Hematopoietic multipotent progenitor cell (in vitro differentiated cells): ENCODE data around the gene MMAB. TPM values are rescaled to one million over a fixed set of nuclear protein-coding genes. Genes with fewer than 3 reads are reported as not detected.
"Not testable (repeated sequence)": the region's sequence is repeated elsewhere in the genome, so short reads cannot be mapped to it uniquely, and the experiment has no call there.

Source experiments
- DNase-seq, 3 donors: peaks; one replicate each; pipeline ENCODE4 v3.0.0-alpha.2; 2011 to 2015; ENCODE audit warnings: low read depth in 2 of 3, low spot score in 2 of 3
- total RNA-seq: library from RNA; depleted of rRNA; stranded (reverse); fragments of >200 nt; gene quantifications from one replicate; pipeline ENCODE4 v1.2.3, GENCODE V29; 2012

Gene MMAB
- total RNA-seq, 1 donor: 22.9 TPM

DNA sequence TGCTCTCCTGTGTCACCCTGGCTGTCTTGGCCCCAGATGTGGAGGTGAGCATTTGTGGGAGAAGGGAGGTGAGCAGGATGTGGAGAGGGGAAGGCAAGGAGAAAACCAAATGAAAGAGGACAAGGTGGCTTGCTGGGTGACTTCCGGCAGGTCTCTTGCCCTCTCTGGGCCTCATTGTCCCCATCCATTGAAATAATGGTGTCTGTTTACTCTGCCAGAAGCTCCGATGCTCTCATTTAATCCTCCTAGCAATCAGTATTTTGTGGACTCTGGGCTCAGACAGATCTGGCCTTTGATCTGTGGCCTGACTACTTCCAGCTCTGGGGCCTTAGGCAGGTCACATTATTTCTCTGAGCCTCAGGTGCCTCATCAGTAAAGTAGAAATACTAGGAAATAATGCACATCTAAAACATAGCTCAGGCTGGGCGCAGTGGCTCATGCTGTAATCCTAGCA is 30.9 kb upstream of the MMAB start:
- no peak for DNase-seq

DNA sequence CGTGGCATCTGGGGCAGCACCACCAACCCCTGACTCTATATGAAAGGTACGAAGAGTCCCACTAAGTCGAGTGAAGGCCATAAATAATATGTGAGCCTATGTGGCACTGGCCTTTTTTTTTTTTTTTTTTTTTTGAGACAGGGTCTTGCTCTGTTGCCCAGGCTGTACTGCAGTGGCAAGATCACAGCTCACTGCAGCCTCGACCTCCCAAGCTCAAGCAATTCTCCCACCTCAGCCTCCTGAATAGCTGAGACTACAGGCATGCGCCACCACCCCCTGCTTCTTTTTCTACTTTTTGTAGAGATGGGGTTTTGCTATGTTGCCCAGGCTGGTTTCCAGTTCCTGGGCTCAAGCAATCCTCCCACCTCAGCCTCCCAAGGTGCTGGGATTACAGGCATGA is 28.8 kb upstream of the MMAB start:
- not testable (repeated sequence) for DNase-seq

DNA sequence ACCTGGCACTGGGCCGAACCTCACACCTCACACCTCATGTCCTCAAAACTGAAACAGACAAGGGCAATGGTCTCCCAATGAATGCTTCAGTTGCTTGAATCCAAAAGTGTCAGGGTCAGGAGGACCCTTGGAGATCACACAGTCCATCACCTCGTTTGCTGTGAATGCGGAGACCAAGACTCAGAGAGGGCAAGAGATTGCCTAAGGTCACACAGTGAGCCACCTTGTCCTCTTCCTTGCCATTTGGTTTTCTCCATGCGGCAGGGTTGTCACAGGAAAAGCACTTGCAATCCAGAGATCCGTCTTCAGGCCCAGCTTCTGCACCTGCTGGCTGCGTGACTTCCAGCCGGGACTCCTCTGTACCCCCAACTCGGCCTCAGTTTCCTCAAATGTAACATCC is 28.3 kb upstream of the MMAB start:
- no peak for DNase-seq

DNA sequence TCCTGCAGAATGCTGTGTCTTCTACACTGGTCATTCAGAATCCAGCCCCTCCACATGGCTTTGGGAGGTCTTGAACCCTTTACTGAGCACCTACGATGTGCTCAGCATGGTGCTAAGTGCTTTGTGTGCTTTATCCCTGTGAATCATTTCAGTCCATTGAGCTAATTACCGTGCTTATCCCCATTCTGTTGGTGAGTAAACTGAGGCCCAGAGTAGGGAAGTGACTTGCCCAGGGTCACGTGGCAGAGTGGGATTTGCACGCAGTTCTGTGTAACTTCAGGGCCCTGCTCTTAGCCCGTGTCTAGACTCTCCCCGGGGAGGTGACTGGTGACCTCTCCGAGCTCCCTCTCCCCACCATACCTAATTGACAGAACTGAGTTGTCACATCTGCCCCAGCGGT is 27.7 kb upstream of the MMAB start:
- DNase-seq: no peak

DNA sequence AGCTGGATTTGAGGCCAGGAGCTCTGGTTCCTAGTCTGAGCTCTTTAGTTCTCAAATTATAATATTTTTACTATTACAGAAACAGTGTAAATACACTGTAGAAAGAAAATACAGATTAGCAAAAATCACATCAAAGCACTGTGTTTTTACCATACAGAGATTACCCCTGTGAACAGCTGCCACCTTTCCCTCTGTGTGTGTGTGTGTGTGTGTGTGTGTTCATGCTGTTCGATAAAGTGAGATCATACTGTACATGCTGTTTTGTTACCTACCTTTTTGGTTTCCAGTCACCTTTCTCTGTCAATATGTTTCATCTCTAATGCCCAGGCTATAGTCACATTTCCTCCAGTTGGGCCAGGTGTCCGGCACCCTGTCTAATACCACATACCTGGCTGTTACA is 27.2 kb upstream of the MMAB start:
- DNase-seq: no peak

DNA sequence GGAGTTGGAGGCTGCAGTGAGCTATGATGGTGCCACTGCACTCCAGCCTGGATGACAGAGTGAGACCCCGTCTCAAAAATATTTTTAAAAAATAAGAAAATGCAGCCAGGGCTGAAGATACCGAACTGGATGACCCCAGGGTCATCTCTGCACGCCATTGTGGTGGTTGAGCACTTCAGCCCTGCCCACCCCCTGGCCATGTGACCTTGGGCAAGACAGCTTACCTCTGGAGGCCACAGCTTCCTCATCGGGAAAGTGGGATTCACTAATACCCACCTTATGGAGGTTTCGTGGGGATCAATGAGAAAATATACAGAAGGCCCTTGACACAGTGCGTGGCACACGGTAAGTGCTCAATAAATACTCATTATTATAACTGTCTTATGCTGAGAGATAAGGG is 25.8 kb upstream of the MMAB start:
- DNase-seq: no peak

DNA sequence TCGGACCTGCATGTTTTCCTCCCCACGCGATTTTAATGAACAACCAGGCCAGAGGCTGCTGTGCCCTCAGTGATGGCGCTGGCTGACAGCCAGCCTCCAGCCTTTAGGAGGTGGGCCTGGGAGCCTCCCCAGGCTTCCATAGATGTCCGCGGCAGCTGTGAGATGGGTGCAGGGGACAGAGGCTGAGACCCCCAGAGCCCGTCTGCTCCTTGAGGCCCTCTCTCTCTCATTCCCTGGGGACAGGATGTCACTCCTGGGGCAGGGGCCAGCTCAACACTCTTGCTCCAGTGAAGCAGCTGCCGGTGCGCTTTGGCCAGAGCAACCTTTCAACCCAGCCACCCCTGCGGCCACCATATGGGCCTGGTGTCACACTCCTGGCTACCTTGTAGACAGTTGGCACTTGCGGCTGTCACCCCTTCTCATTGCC is 25.1 kb upstream of the MMAB start:
- no peak for DNase-seq

DNA sequence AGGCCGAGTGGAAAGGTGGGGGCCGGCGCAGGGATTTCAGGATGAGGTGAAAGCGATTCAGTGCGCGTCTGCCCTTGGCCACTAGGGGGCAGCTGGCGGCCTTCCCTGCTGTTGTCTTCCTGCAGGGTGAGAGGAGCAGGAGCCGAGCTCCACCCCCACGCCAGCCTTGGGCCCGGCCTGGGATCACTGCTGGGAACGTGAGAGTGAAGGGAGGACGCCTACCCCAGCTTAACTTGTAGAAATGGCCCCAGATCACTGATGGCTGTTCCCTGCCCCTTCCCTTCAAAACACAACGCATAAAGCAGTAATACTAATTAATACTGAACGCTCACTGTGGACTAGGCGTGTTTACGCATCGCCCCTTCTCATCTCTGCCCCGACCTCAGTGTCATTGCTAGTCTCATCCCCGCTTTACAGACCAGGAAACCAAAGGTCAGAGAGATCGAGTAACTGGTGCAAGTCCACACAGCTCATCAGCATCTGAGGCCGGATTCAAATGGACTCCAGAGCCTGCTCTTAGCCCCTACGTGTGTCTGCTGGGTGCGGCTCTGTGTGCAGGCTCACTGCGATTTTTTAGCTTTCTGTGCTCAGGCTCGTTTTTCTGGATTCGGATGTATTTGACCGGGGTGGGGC is 24.6 kb upstream of the MMAB start:
- DNase-seq: peak; percentile 21 to 53 (median 48)

DNA sequence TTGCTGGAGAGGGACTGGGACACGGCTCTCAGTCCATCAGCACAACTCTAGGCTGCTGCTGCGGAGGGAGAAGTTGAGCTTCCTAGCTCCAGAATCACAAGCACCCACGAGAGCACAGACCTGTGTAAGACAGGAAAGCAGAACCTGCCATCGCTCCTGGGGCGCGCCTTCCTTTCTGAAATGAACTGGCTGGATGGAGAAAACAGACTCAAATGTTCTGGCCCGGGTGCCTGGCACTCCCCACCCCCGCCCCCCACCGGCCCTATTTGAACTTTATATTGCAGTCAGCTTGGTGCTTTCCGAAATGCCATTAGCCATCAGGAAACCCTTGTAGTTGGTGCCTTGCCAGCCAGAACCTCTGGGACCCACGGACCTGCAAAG is 24.1 kb upstream of the MMAB start:
- no peak for DNase-seq

DNA sequence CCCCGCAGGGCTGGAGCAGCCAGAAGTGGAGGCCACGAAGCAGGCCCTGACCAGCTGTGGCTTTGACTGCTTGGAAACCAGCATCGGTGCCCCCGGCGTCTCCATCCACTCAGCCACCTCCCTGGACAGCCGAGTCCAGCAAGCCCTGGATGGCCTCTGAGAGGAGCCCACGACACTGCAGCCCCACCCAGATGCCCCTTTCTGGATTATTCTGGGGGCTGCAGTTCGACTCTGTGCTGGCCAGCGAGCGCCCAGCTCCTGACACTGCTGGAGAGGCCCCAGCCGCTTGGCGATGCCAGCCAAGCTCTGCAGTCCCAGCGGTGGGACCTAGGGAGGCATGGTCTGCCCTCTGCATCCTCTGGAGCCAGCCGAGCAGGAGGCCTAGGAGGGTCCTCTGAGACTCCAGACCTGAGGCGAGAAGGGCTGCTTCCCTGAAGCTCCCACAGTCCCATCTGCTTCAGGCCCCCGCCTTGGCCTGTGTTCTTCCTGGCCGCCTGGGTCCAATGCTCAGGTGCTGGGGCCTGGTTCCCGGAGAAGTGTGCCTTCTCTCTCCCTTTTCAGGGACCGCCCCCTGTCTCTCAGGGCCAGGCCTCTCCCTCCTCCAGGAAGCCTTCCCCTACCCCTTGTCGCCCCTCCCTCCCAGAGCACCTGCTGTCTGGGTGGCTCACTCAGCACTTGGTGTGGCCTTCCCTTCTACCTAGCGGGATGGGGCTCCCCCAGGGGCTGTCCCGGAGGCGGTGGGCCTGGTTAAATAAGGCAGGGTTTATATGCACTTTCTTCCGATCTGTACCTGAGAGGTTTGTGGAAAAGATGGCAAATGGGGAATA is 23.3 kb upstream of the MMAB start:
- DNase-seq: no peak

DNA sequence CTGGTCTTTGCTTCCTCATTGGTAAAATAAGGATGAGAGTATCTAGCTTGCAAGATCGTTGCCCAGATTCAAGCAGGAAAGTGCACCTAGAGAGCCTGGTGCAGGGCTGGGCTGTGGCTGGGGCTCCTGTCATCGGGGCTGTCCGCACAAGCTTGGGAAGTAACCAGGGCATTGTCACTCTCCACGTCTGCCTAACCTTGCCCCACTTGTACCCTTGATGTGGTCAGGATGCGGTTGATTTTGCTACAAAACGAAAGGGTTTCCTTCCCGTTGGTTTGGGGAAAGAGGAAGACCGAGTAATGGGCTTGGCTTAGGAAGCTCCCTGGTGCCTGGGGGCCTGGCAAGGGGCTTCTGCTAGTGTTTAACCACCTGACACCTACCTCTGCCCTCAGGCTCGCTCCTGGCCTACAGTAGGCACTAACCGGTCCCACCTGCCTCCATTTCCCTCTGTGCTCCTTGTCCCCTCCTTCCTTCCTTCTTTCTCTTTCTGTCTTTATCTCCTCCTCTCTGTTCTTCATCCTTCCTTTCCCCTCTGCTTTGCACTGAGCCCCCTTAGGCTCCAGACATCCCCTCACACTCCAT is 22.1 kb upstream of the MMAB start:
- DNase-seq: peak in 2 of 3 donors; percentile 32 to 67

DNA sequence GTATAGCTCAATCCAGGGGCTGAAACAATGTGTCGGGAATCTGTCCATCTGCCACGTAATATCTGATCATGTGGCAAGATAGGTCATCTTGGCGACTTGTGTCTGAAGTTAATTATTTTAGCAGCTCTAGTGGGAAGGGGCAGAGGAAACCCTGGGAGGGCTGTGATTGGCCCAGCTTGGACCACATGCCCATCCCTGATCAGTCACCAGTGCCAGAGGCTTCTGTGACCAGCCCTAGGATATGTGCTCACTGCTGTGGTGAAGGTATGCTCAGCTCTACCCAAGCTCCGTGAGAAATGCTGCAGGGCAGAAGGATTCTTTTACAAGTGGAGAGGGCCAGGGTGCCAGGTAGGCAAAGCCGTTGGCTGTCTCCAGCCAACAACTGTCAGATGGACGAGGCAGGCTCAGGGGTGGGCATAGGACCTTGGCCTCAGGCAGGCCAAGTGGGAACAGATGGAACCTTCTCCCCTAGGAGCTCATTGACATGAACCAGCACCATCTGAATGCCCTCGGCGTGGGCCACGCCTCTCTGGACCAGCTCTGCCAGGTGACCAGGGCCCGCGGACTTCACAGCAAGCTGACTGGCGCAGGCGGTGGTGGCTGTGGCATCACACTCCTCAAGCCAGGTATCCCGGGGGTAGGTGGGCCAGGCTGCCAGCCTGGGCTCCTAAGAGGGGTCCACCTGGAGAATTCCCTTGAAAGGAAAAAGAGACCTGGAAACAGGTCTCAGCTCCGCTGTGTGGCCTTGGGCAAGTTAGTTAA is 21.4 kb upstream of the MMAB start:
- DNase-seq: no peak

DNA sequence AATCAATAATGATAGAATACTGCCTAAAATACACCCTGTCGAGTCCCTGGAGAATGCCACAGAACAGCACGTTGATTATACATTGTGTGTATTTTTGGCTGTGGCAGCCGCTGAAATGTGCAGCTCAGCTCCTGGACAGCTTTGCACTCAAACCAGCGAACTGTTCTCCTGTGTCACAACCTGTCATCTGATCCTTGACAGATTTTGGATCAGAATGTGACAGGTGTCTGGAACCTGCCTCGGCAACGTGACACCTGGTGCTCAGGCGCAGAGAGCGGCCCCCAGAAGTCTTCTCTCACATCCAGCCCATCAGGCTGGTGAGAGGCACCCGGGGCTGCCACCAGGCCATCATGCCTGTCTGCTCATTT is 19.6 kb upstream of the MMAB start:
- DNase-seq: no peak

DNA sequence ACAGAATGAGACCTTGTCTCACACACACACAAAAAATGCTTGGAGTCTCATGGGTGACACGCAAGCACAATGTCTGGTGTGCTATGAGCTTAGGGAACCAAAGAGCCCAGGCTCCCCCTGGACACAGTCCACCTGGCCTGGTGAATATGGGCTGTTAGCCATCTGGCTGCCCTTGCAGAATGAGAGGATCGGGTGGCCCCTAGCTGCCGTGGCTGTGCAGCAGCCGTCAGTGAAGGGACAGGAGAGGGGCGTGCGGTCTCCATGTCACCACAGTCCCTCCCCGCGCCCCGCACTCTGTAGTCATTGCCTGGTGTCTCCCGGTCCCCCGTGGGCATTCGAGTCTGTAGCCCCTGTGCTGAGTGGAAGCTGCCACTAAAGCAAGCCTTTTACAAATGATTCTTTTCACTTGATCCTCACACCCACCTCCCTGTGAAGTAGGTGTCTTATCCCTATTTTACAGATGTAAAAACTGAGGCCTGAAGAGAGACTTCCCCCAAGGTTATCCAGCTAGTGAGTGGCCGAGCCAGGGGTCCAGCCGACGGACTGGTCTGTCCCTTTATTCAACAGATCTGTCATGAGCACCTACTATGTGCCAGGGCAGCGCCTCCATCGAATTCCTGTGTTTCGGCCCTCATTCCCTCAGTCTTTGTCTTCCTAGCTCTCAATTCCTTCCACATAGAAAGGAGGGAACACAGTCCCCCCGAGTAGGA is 19.0 kb upstream of the MMAB start:
- no peak for DNase-seq

DNA sequence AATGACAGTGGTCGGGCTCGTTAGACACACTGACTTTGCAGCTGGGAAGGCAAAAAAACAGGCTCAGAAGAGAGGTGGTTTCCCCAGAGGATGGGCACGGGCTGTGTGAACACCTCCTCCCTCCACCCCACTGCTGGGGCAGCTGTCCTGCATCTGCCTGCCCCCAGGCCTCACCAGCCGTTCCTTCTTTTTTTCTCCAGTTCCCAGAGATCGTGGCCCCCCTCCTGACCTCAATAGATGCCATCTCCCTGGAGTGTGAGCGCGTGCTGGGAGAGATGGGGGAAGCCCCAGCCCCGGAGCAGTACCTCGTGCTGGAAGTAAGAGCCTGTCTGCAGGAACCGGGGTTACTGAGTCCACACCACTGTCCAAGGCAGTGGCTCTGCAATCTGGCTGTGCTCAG is 17.7 kb upstream of the MMAB start:
- DNase-seq: no peak

DNA sequence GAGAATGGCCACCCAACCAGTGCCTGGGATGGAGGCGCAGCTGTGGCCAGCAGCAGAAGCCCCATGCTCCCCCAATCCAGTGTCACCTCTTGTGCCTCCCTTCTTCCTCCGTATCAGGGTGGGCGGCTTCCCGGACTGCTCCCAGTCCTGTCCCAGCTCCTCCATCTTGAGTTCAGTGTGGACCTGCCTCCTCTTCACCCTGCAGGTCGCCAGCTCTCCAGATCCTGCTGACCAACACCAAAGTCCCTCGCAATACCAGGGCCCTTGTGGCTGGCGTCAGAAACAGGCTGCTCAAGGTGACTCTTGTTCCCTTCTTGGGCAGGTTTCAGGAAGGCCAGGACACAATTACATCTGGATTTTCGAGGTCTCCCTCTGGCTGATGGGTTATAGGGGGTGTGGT is 17.3 kb upstream of the MMAB start:
- no peak for DNase-seq

DNA sequence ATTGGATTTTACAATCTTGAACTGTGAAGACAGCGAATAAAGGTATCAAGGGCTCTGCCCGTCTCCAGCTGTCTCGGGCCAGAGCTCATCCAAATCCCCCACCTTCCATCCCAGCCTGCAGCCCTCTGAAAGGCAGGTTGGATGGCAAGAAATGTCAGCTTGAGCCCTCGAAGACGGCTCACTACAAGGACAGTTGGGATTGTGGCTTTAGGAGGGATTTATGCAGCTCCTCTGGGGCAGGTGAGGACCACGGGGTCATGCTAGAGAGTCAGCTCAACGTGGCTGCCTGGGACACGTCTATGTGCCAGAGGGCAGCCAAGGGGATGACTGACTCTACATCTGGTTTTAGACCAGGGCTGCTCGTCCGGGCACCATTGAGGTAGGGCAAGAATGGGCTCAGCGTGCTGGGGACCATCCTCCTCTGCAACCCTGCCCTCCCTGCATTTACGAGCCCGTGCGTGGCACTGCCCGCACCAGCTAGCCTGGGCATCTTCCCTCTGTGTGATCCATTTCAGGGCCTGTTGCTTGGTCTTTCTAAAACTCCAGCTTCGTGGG is 16.5 kb upstream of the MMAB start:
- no peak for DNase-seq

DNA sequence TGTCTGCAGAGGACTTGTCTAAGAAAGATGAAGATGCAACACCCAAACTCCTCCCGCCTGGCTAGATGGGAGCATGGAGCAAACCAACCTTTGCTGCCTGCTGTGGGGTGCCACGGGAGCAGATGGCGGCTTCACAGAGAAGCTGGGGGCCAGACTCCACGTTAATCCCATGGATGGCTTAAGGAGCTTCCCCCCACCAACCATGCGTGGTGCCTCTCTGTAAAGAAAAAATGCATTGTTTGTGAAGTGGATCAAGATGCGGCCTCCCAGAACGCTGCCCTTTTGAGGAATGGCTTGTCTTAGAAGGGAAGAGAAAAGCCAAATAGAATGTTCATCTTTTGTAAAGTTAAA is 15.9 kb upstream of the MMAB start:
- no peak for DNase-seq

DNA sequence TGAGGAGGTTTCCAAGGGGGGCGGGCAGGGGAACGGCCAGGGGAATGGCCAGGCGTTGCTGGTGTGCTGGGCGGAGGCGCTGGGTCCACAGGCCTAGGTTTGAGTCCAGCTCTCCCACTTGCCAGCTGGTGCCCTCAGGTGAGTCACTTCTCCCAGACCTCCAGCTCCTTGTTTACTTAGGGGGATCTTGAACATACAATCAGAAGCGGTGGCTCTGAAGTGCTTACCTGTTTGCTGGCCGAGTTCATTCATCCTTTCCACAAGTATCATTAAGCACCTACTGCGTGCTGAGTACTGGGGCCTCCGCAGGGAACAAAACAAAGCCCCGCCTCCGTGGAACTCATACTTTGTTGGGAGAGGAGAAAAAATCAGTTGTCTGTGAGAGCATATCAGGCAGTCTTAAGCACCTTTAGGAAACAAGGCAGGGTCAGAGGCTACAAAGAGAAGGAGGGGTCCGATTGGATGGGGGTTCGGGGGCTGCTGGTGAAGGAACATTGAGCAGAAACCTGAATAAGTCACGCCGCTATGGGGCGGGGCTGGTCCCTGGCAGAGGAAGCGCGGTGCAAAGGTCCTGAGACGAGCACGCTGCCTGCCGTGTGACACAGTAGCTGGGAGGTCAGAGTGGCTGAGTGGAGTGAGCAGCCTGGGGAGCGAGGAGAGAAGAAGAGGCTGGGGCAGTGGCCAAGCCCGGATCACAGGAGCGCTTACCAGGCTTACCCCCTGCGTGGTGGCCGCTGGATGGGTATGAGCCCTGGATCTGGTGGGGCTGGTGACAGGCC is 15.3 kb upstream of the MMAB start:
- no peak for DNase-seq

DNA sequence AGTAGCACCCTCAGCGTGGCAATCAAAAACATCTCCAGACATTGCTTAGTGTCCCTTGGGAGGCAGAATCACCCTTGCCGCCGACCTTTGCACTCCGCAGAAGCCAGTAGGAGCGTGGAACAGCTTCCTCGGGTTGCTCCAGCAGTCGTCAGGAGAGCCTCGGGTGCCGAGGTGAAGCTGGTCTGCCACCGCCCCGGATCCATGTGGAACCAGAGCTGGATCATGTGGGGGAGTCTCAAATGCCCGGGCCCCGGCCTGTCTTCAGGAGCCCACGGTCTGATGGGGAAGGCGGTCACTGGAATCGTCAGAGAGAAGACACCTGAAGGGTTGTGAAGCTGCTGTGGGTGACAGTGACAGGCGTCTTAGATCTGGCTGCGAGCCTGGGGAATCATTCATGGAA is 14.6 kb upstream of the MMAB start:
- no peak for DNase-seq
